Subcutaneous adipose tissue (tissue), 4 donors: ENCODE data around the gene RAPSN. TPM values are rescaled to one million over a fixed set of nuclear protein-coding genes. Genes with fewer than 3 reads are reported as not detected.

Source experiments
- total RNA-seq, 4 donors: library from RNA; depleted of rRNA; stranded (reverse); fragments of >200 nt; gene quantifications; one replicate each; pipeline ENCODE4 v1.1.0, GENCODE V29; 2016
- TF ChIP-seq, protein P1 (sequence below): fragments of 450-650 bp; IDR thresholded peaks from one replicate; pipeline ENCODE4 v1.5.1; 2016; ENCODE audit warnings: low read depth, mild to moderate bottlenecking, control low read depth, antibody characterized with exemption, moderate library complexity

RAPSN gene
- total RNA-seq, 4 donors from 2014 or later = not detected

DNA sequence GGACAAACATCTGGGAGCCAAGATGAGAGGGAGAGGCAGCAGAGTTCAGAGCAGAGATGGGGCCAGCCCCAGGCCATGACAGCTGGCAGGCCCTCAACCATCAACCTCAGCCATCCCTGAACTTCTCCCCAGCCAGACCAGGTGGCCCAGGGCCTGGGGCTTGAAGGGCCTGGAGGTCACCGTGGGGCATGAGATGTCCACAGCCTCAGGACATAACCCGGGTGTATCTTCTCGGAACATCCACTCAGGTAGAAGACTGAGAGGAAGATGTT is 53.0 kb downstream of the RAPSN start:
- TF ChIP-seq, protein P1, sequence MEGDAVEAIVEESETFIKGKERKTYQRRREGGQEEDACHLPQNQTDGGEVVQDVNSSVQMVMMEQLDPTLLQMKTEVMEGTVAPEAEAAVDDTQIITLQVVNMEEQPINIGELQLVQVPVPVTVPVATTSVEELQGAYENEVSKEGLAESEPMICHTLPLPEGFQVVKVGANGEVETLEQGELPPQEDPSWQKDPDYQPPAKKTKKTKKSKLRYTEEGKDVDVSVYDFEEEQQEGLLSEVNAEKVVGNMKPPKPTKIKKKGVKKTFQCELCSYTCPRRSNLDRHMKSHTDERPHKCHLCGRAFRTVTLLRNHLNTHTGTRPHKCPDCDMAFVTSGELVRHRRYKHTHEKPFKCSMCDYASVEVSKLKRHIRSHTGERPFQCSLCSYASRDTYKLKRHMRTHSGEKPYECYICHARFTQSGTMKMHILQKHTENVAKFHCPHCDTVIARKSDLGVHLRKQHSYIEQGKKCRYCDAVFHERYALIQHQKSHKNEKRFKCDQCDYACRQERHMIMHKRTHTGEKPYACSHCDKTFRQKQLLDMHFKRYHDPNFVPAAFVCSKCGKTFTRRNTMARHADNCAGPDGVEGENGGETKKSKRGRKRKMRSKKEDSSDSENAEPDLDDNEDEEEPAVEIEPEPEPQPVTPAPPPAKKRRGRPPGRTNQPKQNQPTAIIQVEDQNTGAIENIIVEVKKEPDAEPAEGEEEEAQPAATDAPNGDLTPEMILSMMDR = no peak

DNA sequence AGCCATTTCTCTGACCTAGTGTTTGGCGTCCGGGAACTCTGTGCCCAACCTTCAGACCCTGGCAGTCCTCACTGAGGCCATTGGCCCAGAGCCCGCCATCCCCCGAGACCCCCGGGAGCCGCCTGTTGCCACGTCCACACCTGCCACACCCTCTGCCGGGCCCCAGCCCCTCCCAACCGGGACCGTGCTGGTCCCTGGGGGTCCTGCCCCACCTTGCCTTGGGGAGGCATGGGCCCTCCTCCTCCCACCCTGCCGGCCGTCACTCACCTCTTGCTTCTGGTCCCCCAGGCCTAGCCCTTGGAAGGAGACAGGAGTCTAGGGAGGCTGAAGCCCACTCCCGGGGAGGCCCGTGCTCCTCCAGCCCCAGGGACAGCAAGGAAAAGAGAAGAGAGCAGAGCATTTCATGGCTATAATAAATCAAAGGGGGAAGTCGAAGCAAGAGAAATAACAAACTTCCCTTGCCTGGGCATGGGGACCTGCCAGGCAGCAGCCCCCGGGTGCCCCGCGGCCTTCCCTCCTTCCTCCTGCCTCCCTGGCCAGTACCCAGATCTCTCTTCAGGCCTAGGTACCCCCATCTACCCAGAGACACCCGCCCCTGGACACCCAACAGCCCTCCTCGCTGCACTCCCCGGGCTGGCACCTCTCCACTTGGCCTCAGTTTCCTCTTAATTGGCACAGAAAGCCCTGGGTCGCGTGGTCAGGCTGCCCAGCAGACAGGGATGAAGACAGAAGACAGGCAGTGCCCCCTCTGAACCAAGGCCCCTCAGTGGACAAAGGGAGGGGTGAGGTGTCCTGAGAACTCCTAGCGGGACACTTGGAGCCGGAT is 53.5 kb downstream of the RAPSN start:
- TF ChIP-seq, protein P1 = no peak

DNA sequence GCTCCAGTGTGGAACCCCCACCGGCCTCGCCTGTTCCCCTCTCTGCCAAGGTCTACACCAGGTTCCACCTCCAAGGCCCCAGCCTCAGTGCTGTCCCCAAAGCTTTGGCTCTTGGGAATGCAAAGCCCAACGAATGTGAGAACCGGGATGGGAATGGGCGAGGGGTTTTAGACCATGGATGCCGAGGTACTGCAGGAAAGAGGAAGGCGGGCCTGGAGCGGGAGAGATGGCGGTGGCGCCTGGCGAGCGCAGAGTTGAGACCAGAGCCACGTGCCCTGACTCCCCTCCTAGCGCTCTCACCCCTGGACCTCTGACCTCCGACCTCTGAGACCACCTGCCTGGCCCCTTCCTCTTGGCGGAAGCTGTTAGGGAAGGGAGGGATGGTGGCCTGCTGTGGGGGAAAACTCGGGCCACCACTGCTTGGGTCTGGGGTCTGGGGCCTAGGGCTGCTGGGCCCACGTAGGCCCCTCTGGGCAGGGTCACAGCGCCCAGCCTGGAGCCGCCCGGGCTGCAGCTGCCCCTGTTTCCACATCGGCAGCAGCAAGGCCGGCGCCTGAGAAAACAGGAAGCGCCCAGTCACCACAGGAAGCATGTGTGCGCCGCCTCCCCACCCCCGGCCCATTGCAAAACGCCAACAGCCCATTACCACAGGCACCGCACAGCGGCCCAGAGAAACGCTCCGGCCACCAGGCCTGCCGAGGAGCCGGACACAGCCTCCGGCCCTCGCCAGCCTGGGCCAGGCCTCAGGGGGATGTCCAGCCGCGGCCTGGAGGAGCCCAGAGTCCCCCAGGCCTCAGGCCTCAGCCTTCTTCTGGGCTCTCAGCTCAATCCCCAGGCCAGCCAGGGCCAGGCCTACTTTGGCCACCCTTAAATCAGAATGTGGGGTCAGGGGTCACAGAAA is 54.4 kb downstream of the RAPSN start:
- TF ChIP-seq, protein P1 = no peak

DNA sequence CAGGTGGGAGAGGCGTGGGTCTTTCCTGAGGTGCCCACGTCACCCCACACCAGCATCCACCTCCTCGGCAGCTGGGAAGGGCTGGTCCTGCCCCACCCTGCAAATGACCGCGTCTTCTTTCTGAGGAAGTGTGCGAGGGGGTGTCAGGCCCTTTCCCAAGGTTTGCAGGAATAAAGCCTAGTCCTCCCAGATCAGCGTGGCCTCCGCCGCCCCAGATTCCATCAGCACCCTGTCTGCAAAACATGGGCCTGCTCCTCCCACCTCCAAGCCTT is 55.0 kb downstream of the RAPSN start:
- TF ChIP-seq, protein P1 = no peak

DNA sequence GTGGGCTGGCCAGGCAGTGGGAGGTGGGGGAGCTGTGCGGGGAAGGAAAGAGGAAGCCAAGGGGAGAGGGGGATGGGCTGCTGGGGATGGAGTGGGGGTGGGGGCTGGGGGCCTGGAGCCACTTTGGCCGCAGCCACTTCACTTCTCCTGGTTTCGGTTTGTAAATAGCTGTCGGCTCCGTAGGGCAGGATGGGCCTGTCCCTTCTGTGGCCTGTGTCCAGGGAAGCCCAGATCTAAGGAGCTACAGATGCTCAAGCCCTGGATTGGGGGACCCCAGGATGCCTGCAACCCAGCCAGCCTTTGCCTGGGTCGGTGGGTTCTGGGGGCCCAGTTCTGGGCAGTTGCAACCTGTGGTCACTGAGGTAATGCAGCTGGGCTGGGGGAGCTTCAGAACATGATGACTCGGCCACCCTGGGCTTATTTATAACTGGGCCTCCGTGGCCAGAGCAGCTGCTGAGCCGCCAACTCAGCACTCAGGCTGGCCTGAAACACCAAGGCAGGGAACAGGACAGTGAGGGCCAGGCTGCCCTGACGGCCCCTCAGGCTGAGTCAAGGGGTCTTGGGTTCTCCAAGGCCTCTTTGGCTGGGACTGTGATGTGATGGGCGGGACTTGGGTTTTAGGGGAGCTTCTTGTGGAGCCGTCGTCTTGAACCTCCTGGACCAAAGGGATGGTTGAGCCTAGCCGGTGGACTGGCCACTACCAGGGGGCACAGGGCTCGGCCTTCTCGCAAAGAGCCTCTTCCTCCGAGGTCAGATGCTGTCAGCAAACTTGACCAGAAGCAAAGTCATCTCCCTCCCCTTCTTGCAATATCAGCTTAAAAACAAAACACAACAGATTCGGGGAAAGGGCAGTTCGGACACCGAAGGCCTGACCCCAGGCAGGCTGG is 55.5 kb downstream of the RAPSN start:
- TF ChIP-seq, protein P1 = no peak

DNA sequence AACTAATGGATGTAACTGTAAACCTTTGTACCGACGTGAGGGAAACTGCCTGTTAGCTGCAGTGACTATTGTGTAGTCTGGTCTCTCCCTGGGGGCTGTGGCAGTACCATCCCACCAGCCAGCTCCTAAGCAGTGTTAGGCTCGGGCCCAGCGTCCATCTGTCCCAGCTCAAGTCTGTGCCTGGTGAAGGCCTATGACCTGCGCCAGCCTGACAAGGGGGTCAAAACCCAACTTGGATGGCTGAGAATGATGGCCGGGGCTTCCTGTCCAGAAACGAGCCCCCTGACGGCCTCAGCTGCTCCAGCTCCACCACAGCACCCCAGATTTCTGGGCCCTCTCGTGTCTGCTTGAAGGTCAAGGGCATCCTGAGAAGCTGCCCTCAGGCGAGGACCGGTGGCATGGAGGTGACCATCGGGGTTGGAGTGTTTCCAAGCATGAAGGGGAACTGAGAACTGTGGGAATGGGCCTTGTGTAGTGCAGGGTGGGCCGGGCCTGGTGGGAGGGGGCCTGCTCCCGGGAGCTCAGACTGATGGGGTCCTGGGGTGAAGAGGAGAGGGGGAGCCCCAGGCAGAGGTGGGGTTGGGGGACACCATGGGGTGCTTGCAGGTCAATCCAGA is 56.3 kb downstream of the RAPSN start:
- TF ChIP-seq, protein P1 = no peak
